Naive thymus-derived CD4-positive, alpha-beta T cell (primary cell): Measurements from ENCODE around the gene OR4D6. TPM values are rescaled to one million over a fixed set of nuclear protein-coding genes. Genes with fewer than 3 reads are reported as not detected.

Experiments
- ATAC-seq: fragments of 150-1000 bp; cut with Tn5 transposase; 2 replicates; pipeline ENCODE4 v1.10.0; 2021; ENCODE audit warnings: mild to moderate bottlenecking, moderate library complexity
- CTCF ChIA-PET: fragments of 350-600 bp; sonication (Branson Sonifier 250); formaldehyde crosslinking; loops from one replicate; lab custom pipeline; 2021; ENCODE audit warnings: antibody characterized with exemption; lab: Charles Lee
- POLR2A ChIA-PET: fragments of 350-600 bp; sonication (Branson Sonifier 250); formaldehyde crosslinking; loops from one replicate; lab custom pipeline; 2021; ENCODE audit warnings: antibody characterized with exemption, inconsistent platforms; lab: Charles Lee
- DNase-seq, 9 donors: peaks; one replicate each; pipeline versions ENCODE4 v3.0.0 to v3.0.0-alpha.2; 2020 to 2022; ENCODE audit warnings: mixed read lengths in 1 of 9
- H3K27ac ChIP-seq: one replicate; pipeline ENCODE4 v1.7.0; 2013; ENCODE audit warnings: mild to moderate bottlenecking, low read depth, low read length, moderate library complexity
- H3K27me3 ChIP-seq, 2 donors: one replicate each; pipeline ENCODE4 v1.7.0; 2013; ENCODE audit warnings: low read length in 2 of 2, mild to moderate bottlenecking in 2 of 2, moderate library complexity in 2 of 2; ENCODE audit not compliant: control insufficient read depth in 2 of 2, insufficient read depth in 2 of 2
- H3K36me3 ChIP-seq, 3 experiments: 1 replicate in 2 of 3; 2 replicates in 1 of 3; pipeline ENCODE4 v1.7.0; 2013; ENCODE audit warnings: low read length in 3 of 3, mild to moderate bottlenecking in 3 of 3, moderate library complexity in 1 of 3; ENCODE audit not compliant: insufficient read depth in 3 of 3, control insufficient read depth in 2 of 3
- H3K4me1 ChIP-seq, 2 donors: one replicate each; pipeline ENCODE4 v1.7.0; 2013; ENCODE audit warnings: low read length in 2 of 2, mild to moderate bottlenecking in 2 of 2, moderate library complexity in 1 of 2; ENCODE audit not compliant: control insufficient read depth in 2 of 2, insufficient read depth in 2 of 2
- H3K4me3 ChIP-seq: 2 replicates; pipeline ENCODE4 v1.7.0; 2013; ENCODE audit warnings: mild to moderate bottlenecking, low read length
- H3K9me3 ChIP-seq, 3 experiments: 1 replicate in 2 of 3; 2 replicates in 1 of 3; pipeline ENCODE4 v1.7.0; 2013; ENCODE audit warnings: low read length in 3 of 3; ENCODE audit not compliant: control insufficient read depth in 2 of 3
- H3K27ac Mint-ChIP-seq, 9 donors: one replicate each; pipeline ENCODE4 v1.8.0; 2020 to 2022; ENCODE audit warnings: mixed read lengths in 9 of 9, mild to moderate bottlenecking in 8 of 9, moderate library complexity in 5 of 9, inconsistent platforms in 2 of 9
- H3K27me3 Mint-ChIP-seq, 5 donors: one replicate each; pipeline ENCODE4 v1.8.0; 2021 to 2022; ENCODE audit warnings: mixed read lengths in 5 of 5, mild to moderate bottlenecking in 1 of 5
- H3K36me3 Mint-ChIP-seq, 5 donors: one replicate each; pipeline ENCODE4 v1.8.0; 2020 to 2022; ENCODE audit warnings: mixed read lengths in 5 of 5, mild to moderate bottlenecking in 3 of 5, inconsistent platforms in 1 of 5
- H3K4me1 Mint-ChIP-seq, 7 donors: one replicate each; pipeline ENCODE4 v1.8.0; 2020 to 2022; ENCODE audit warnings: mixed read lengths in 7 of 7, mild to moderate bottlenecking in 3 of 7, inconsistent platforms in 1 of 7
- H3K4me3 Mint-ChIP-seq, 10 donors: one replicate each; pipeline ENCODE4 v1.8.0; 2020 to 2022; ENCODE audit warnings: mild to moderate bottlenecking in 10 of 10, mixed read lengths in 10 of 10, moderate library complexity in 6 of 10, inconsistent platforms in 2 of 10
- H3K9me3 Mint-ChIP-seq, 11 donors: one replicate each; pipeline ENCODE4 v1.8.0; 2020 to 2022; ENCODE audit warnings: mixed read lengths in 11 of 11, mild to moderate bottlenecking in 4 of 11, inconsistent platforms in 1 of 11, moderate library complexity in 1 of 11
- intact Hi-C, 2 donors: fragments of 100-400 bp; cut with micrococcal nuclease; formaldehyde crosslinking; loops; one replicate each; pipeline ENCODE4 v1.15.1; 2023
- polyA plus RNA-seq, 2 donors: library from polyadenylated mRNA; unstranded; fragments of 300-500 nt; fragmentation: Illumina TruSeq; gene quantifications; one replicate each; pipeline ENCODE4 v1.2.3, GENCODE V29; 2021
- total RNA-seq, 6 experiments: library from RNA in 5 of 6; stranded (reverse) in 5 of 6; gene quantifications; 1 replicate in 5 of 6; 2 replicates in 1 of 6; pipeline ENCODE4 v1.2.3 and lab custom pipeline; 2021 to 2026

Gene OR4D6
- total and polyA plus RNA-seq, 7 experiments from 2014 or later, result not detected

GRCh38 chr11:59425131-59425530 lies 31.6 kb upstream of the OR4D6 start:
- H3K4me1 ChIP-seq, result no peaks in the 10 kb centered on the region
- ATAC-seq (no peak), DNase-seq (no peak)
- no peaks in the 10 kb centered on the region for H3K9me3 ChIP-seq
- H3K4me3 ChIP-seq, result no peak overlapping the region
- H3K27me3 ChIP-seq, result no peaks in the 10 kb centered on the region
- ChIA-PET CTCF (no interaction called here), POLR2A (no interaction called here)
- Mint-ChIP-seq H3K4me1 (peaks cover 0 to 3% (median 0%) of the 10 kb centered on the region in 7 donors), H3K36me3 (no peaks in the 10 kb centered on the region), H3K4me3 (no peak overlapping the region), H3K9me3 (no peaks in the 10 kb centered on the region), H3K27ac (no peak overlapping the region), H3K27me3 (peaks cover 4 to 14% (median 8%) of the 10 kb centered on the region in 5 donors)
- H3K27ac ChIP-seq, result no peak overlapping the region
- no peaks in the 10 kb centered on the region for H3K36me3 ChIP-seq
- intact Hi-C loops, result no loop called here

- Mint-ChIP-seq H3K36me3 (no peaks in the 10 kb centered on the region), H3K4me1 (peaks cover 0 to 3% (median 0%) of the 10 kb centered on the region in 7 donors), H3K9me3 (no peaks in the 10 kb centered on the region), H3K4me3 (no peak within 1 kb of the TSS), H3K27me3 (peaks cover 4 to 18% (median 10%) of the 10 kb centered on the region in 5 donors), H3K27ac (no peak within 1 kb of the TSS)
- no peak for ATAC-seq
- Histone ChIP-seq H3K27ac (no peak within 1 kb of the TSS), H3K9me3 (no peaks in the 10 kb centered on the region), H3K36me3 (no peaks in the 10 kb centered on the region), H3K27me3 (peaks cover 0 to 1% of the 10 kb centered on the region in 2 donors), H3K4me3 (no peak within 1 kb of the TSS), H3K4me1 (no peaks in the 10 kb centered on the region)
- ChIA-PET CTCF (no interaction called here), POLR2A (no interaction called here)
- DNase-seq, result no peak
- intact Hi-C loops, result no loop called here
Measured at GRCh38 chr11:59426361-59427067, 30.2 kb upstream of the OR4D6 start, which contains the start of gene OR5A2. Gene OR5A2, minus strand, starts transcription at chr11:59426413. Its CDS starts 3,460 bp downstream, at chr11:59422953.

GRCh38 chr11:59427068-59427382 lies 29.7 kb upstream of the OR4D6 start:
- POLR2A ChIA-PET, result no interaction called here
- H3K4me1 ChIP-seq, result no peaks in the 10 kb centered on the region

GRCh38 chr11:59429924-59430516 lies 26.7 kb upstream of the OR4D6 start:
- Histone ChIP-seq H3K9me3 (no peaks in the 10 kb centered on the region), H3K27ac (no peak overlapping the region), H3K36me3 (no peaks in the 10 kb centered on the region), H3K27me3 (peaks cover 0 to 3% of the 10 kb centered on the region in 2 donors), H3K4me3 (no peak overlapping the region), H3K4me1 (no peaks in the 10 kb centered on the region)
- H3K27ac Mint-ChIP-seq, result no peak overlapping the region
- H3K4me1 Mint-ChIP-seq, result no peaks in the 10 kb centered on the region
- CTCF ChIA-PET, result interaction anchor here (0.6 to 2.3 kb wide), 4 partner anchors 13 to 259 kb away, joined by 3 to 13 read pairs (median 6); partner anchors contain the start of gene DTX4
- no peaks in the 10 kb centered on the region for H3K36me3 Mint-ChIP-seq
- peak; percentile 77 for ATAC-seq
- intact Hi-C loops, result loop anchor here (1.0 kb wide), 5 partner anchors 146 to 259 kb away; no protein-coding TSS in a partner anchor
- no peaks in the 10 kb centered on the region for H3K9me3 Mint-ChIP-seq
- peaks cover 5 to 22% (median 13%) of the 10 kb centered on the region in 5 donors for H3K27me3 Mint-ChIP-seq
- H3K4me3 Mint-ChIP-seq, result no peak overlapping the region
- POLR2A ChIA-PET, result no interaction called here
- DNase-seq, result peak in 7 of 9 donors; percentile 22 to 64 (median 48)

More at GRCh38 chr11:59427068-59427382, 29.7 kb upstream of the OR4D6 start:
- Histone ChIP-seq H3K9me3 (no peaks in the 10 kb centered on the region), H3K27me3 (peaks cover 0 to 3% of the 10 kb centered on the region in 2 donors), H3K4me3 (no peak overlapping the region), H3K27ac (no peak overlapping the region), H3K36me3 (no peaks in the 10 kb centered on the region)
- Mint-ChIP-seq H3K27ac (no peak overlapping the region), H3K4me1 (peaks cover 0 to 3% (median 0%) of the 10 kb centered on the region in 7 donors), H3K27me3 (peaks cover 4 to 23% (median 10%) of the 10 kb centered on the region in 5 donors), H3K4me3 (no peak overlapping the region), H3K36me3 (no peaks in the 10 kb centered on the region), H3K9me3 (no peaks in the 10 kb centered on the region)
- DNase-seq (no peak), ATAC-seq (no peak)
- CTCF ChIA-PET, result no interaction called here
- intact Hi-C loops, result no loop called here

- no peaks in the 10 kb centered on the region for H3K9me3 ChIP-seq
- Mint-ChIP-seq H3K9me3 (no peaks in the 10 kb centered on the region), H3K27ac (no peak within 1 kb of the TSS), H3K4me1 (peaks cover 0 to 2% (median 0%) of the 10 kb centered on the region in 7 donors), H3K4me3 (no peak within 1 kb of the TSS), H3K36me3 (no peaks in the 10 kb centered on the region), H3K27me3 (peaks cover 0 to 16% (median 9%) of the 10 kb centered on the region in 5 donors)
- H3K36me3 ChIP-seq, result no peaks in the 10 kb centered on the region
- no peak for DNase-seq
- POLR2A ChIA-PET, result no interaction called here
- intact Hi-C loops, result no loop called here
- H3K4me3 ChIP-seq, result no peak within 1 kb of the TSS
- H3K27ac ChIP-seq, result no peak within 1 kb of the TSS
- H3K27me3 ChIP-seq, result peaks cover 0 to 3% of the 10 kb centered on the region in 2 donors
- CTCF ChIA-PET, result no interaction called here
- ATAC-seq, result no peak
- H3K4me1 ChIP-seq, result no peaks in the 10 kb centered on the region
Measured at GRCh38 chr11:59436169-59436568, 20.6 kb upstream of the OR4D6 start, which contains the start of gene OR5A1. Gene OR5A1, plus strand, starts transcription at chr11:59436469. Its CDS starts 6,700 bp downstream, at chr11:59443169.

- Mint-ChIP-seq H3K27me3 (peaks cover 0 to 18% (median 8%) of the 10 kb centered on the region in 5 donors), H3K36me3 (no peaks in the 10 kb centered on the region), H3K4me1 (peaks cover 0 to 2% (median 0%) of the 10 kb centered on the region in 7 donors), H3K27ac (no peak overlapping the region), H3K9me3 (no peaks in the 10 kb centered on the region), H3K4me3 (no peak overlapping the region)
- ATAC-seq (no peak), DNase-seq (no peak)
- intact Hi-C loops, result no loop called here
- Histone ChIP-seq H3K9me3 (no peaks in the 10 kb centered on the region), H3K27ac (no peak overlapping the region), H3K4me1 (no peaks in the 10 kb centered on the region), H3K4me3 (no peak overlapping the region), H3K27me3 (no peaks in the 10 kb centered on the region), H3K36me3 (no peaks in the 10 kb centered on the region)
- ChIA-PET POLR2A (no interaction called here), CTCF (no interaction called here)
Measured at GRCh38 chr11:59437770-59438169, 19.0 kb upstream of the OR4D6 start.
